Measurements from ENCODE around the gene RPL10A.

DNA sequence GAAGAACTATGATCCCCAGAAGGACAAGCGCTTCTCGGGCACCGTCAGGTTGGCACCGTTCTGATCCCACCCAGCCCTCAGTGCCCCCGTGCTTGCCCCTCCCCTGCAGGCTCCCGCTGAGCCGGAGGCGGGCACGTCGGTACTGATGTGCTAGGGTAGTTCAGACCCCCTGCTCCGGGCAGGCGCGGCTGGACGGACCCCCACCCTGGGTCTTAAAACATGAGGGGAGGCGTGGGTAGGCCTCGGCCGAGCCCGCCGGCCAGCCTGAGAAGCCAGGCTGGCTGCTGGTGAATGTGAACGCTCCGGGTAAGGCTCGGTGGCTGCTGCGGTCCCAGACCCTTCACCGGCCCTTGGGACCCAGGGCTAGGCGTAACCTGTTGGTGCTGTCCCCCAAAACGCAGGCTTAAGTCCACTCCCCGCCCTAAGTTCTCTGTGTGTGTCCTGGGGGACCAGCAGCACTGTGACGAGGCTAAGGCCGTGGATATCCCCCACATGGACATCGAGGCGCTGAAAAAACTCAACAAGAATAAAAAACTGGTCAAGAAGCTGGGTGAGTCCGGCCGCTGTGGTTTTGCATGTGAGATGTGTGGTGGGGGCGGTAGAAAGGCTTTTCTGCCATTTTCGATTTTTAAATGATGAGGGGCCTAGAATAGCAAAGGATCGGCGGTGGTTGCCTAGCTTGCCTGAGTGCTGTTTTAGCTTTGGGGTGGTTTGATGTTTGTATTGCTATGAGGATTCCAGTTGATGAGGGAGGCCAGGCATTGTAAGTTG is 964 bp downstream of the RPL10A start:
- TF ChIP-seq POLR2A (IDR thresholded peaks at IDR 0.05) = no peak
- TF ChIP-seq, protein P1, sequence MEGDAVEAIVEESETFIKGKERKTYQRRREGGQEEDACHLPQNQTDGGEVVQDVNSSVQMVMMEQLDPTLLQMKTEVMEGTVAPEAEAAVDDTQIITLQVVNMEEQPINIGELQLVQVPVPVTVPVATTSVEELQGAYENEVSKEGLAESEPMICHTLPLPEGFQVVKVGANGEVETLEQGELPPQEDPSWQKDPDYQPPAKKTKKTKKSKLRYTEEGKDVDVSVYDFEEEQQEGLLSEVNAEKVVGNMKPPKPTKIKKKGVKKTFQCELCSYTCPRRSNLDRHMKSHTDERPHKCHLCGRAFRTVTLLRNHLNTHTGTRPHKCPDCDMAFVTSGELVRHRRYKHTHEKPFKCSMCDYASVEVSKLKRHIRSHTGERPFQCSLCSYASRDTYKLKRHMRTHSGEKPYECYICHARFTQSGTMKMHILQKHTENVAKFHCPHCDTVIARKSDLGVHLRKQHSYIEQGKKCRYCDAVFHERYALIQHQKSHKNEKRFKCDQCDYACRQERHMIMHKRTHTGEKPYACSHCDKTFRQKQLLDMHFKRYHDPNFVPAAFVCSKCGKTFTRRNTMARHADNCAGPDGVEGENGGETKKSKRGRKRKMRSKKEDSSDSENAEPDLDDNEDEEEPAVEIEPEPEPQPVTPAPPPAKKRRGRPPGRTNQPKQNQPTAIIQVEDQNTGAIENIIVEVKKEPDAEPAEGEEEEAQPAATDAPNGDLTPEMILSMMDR (IDR thresholded peaks at IDR 0.05 in 8 of 11, conservative IDR thresholded peaks at IDR 0.05 in 3 of 11) = no peak

Data from spleen (tissue), 7 donors.